C4-2B (cell line): ENCODE data around the gene PRKAG2.

ENCODE experiments used
- CTCF ChIP-seq: fragments of 450-650 bp; conservative IDR thresholded peaks from 2 replicates; pipeline ENCODE4 v1.5.1; 2017; ENCODE audit warnings: mild to moderate bottlenecking
- ZFX ChIP-seq: fragments of 450-650 bp; IDR thresholded peaks from 2 replicates; pipeline ENCODE4 v1.6.1; 2017

- TF ChIP-seq CTCF (no peak), ZFX (no peak)
Observed at GRCh38 chr7:151660141-151660540, 216.8 kb downstream of the PRKAG2 start.
